Lower leg skin (tissue), 3 donors: ENCODE measurements around the gene TMEM134.

Source experiments
- CTCF ChIP-seq, 3 donors: fragments of 450-650 bp; IDR thresholded peaks; one replicate each; pipeline ENCODE4 v1.5.1; 2016; ENCODE audit warnings: antibody characterized with exemption in 3 of 3, mild to moderate bottlenecking in 3 of 3, moderate library complexity in 2 of 3
- POLR2A ChIP-seq, 2 donors: fragments of 450-650 bp; IDR thresholded peaks; one replicate each; pipeline ENCODE4 v1.6.1; 2016 to 2017; ENCODE audit warnings: antibody characterized with exemption in 2 of 2, mild to moderate bottlenecking in 1 of 2, moderate library complexity in 1 of 2

- TF ChIP-seq POLR2A (IDR thresholded peaks at IDR 0.05), result no peak
- no peak for TF ChIP-seq CTCF (IDR thresholded peaks at IDR 0.05)
Observed at GRCh38 chr11:67504005-67504949, 35.2 kb upstream of the TMEM134 start.
